ENCODE results near the gene KLHL29. TPM values are rescaled to one million over a fixed set of nuclear protein-coding genes. Genes with fewer than 3 reads are reported as not detected.

KLHL29 gene
- polyA plus RNA-seq, 3 donors, result 0.03 TPM; not detected in 2

- WGBS (ENCODE audit: insufficient coverage), result 100% methylated on average over 5 of the region's 5 CpGs
- Histone ChIP-seq H3K9me3 (replicated peaks in 1 of 2; ENCODE audit: control insufficient read depth in 1 of 2, insufficient read depth in 1 of 2, low read length in 2 of 2) (no peaks in the 10 kb centered on the region), H2AFZ (ENCODE audit: insufficient read depth, low read depth, low read length, poor library complexity, severe bottlenecking) (no peak overlapping the region), H3K27me3 (ENCODE audit: control insufficient read depth in 2 of 2, insufficient read depth in 2 of 2, low read length in 2 of 2) (no peaks in the 10 kb centered on the region), H3K27ac (ENCODE audit: low read depth in 1 of 2, low read length in 2 of 2) (no peak overlapping the region), H3K9ac (ENCODE audit: insufficient read depth, low read length, poor library complexity, severe bottlenecking) (no peak overlapping the region), H3K4me1 (ENCODE audit: control insufficient read depth in 1 of 2, insufficient read depth in 2 of 2, low read length in 2 of 2) (no peaks in the 10 kb centered on the region), H3K4me3 (replicated peaks in 1 of 3; ENCODE audit: low read depth in 2 of 3, low read length in 3 of 3) (no peak overlapping the region), H3K36me3 (replicated peaks in 1 of 2; ENCODE audit: control insufficient read depth in 1 of 2, insufficient read depth in 2 of 2, low read length in 2 of 2) (no peaks in the 10 kb centered on the region), H3K4me2 (replicated peaks; ENCODE audit: extremely low read depth, low read length, poor library complexity, severe bottlenecking) (no peak overlapping the region), H3K79me2 (ENCODE audit: insufficient read depth, low read length) (no peaks in the 10 kb centered on the region), H4K20me1 (ENCODE audit: insufficient read depth, low read length) (no peaks in the 10 kb centered on the region)
- no peak for TF ChIP-seq CTCF (IDR thresholded peaks at IDR 0.05)
- Mint-ChIP-seq H3K9me3 (peaks cover 0 to 2% (median 0%) of the 10 kb centered on the region in 7 donors), H3K27ac (no peak overlapping the region), H3K27me3 (ENCODE audit: low read depth in 3 of 3) (peaks cover 0 to 8% (median 0%) of the 10 kb centered on the region in 3 donors), H3K4me1 (peaks cover 8% of the 10 kb centered on the region), H3K4me3 (no peak overlapping the region), H3K36me3 (peaks cover 6 to 15% of the 10 kb centered on the region in 2 donors)
- DNase-seq, result no peak
- intact Hi-C loops (cut with micrococcal nuclease), result no loop called here
These were observed 308.6 kb downstream of the KLHL29 start for GRCh38 chr2:23693606-23693951.

GRCh38 chr2:23694058-23695045, 309.4 kb downstream of the KLHL29 start:
- H3K4me1 Mint-ChIP-seq, result peaks cover 8% of the 10 kb centered on the region
- 66% methylated on average over 20 of the region's 21 CpGs for WGBS (ENCODE audit: insufficient coverage)
- no peak overlapping the region for H3K4me3 ChIP-seq (replicated peaks in 1 of 3; ENCODE audit: low read depth in 2 of 3, low read length in 3 of 3)
- no peak for DNase-seq
- peaks cover 6 to 15% of the 10 kb centered on the region in 2 donors for H3K36me3 Mint-ChIP-seq
- peaks cover 0 to 8% (median 0%) of the 10 kb centered on the region in 3 donors for H3K27me3 Mint-ChIP-seq (ENCODE audit: low read depth in 3 of 3)
- H3K9me3 Mint-ChIP-seq, result peaks cover 0 to 3% (median 0%) of the 10 kb centered on the region in 7 donors
- no peaks in the 10 kb centered on the region for H3K79me2 ChIP-seq (ENCODE audit: insufficient read depth, low read length)
- no peak overlapping the region for H3K9ac ChIP-seq (ENCODE audit: insufficient read depth, low read length, poor library complexity, severe bottlenecking)
- intact Hi-C loops (cut with micrococcal nuclease), result no loop called here
- no peaks in the 10 kb centered on the region for H3K4me1 ChIP-seq (ENCODE audit: control insufficient read depth in 1 of 2, insufficient read depth in 2 of 2, low read length in 2 of 2)
- H3K27ac ChIP-seq (ENCODE audit: low read depth in 1 of 2, low read length in 2 of 2), result no peak overlapping the region
- H3K4me2 ChIP-seq (replicated peaks; ENCODE audit: extremely low read depth, low read length, poor library complexity, severe bottlenecking), result no peak overlapping the region
- no peak for TF ChIP-seq CTCF (IDR thresholded peaks at IDR 0.05)
- H3K4me3 Mint-ChIP-seq, result no peak overlapping the region
- no peaks in the 10 kb centered on the region for H3K27me3 ChIP-seq (ENCODE audit: control insufficient read depth in 2 of 2, insufficient read depth in 2 of 2, low read length in 2 of 2)
- no peaks in the 10 kb centered on the region for H4K20me1 ChIP-seq (ENCODE audit: insufficient read depth, low read length)
- no peaks in the 10 kb centered on the region for H3K9me3 ChIP-seq (replicated peaks in 1 of 2; ENCODE audit: control insufficient read depth in 1 of 2, insufficient read depth in 1 of 2, low read length in 2 of 2)
- no peak overlapping the region for H2AFZ ChIP-seq (ENCODE audit: insufficient read depth, low read depth, low read length, poor library complexity, severe bottlenecking)
- H3K36me3 ChIP-seq (replicated peaks in 1 of 2; ENCODE audit: control insufficient read depth in 1 of 2, insufficient read depth in 2 of 2, low read length in 2 of 2), result no peaks in the 10 kb centered on the region
- H3K27ac Mint-ChIP-seq, result no peak overlapping the region
